ENCODE results near the gene BBC3.
"Not testable (repeated sequence)": the region's sequence is repeated elsewhere in the genome, so short reads cannot be mapped to it uniquely, and the experiment has no call there.

Gene BBC3

GRCh38 chr19:47230921-47231214 lies at the start of gene BBC3:
Gene BBC3, minus strand, starts transcription at chr19:47231199. Its CDS starts 2,768 bp downstream, at chr19:47228431.
- no peak for DNase-seq (ENCODE audit: low read depth)

GRCh38 chr19:47280183-47280797 lies 49.3 kb upstream of the BBC3 start:
- DNase-seq (ENCODE audit: low read depth), result peak; percentile 44

- not testable (repeated sequence) for DNase-seq (ENCODE audit: low read depth)
These were observed 45.5 kb upstream of the BBC3 start for GRCh38 chr19:47276513-47276912.

- DNase-seq (ENCODE audit: low read depth), result no peak
These were observed 44.9 kb upstream of the BBC3 start for GRCh38 chr19:47275791-47276461.

- peak; percentile 8 for DNase-seq (ENCODE audit: low read depth)
These were observed 44.1 kb upstream of the BBC3 start for GRCh38 chr19:47274891-47275761.

GRCh38 chr19:47274071-47274890 lies 43.3 kb upstream of the BBC3 start, which contains the start of gene INAFM1:
Gene INAFM1, plus strand, starts transcription at chr19:47274885. Its CDS starts 35 bp downstream, at chr19:47274920.
- DNase-seq (ENCODE audit: low read depth), result peak; percentile 100

- DNase-seq (ENCODE audit: low read depth), result peak; percentile 85
These were observed 42.5 kb upstream of the BBC3 start for GRCh38 chr19:47273313-47274070.

- peak; percentile 39 for DNase-seq (ENCODE audit: low read depth)
These were observed 41.7 kb upstream of the BBC3 start for GRCh38 chr19:47272448-47273312.

- DNase-seq (ENCODE audit: low read depth), result no peak
These were observed 41.0 kb upstream of the BBC3 start for GRCh38 chr19:47271949-47272348.

- DNase-seq (ENCODE audit: low read depth), result no peak
These were observed 39.4 kb upstream of the BBC3 start for GRCh38 chr19:47270408-47270807.

GRCh38 chr19:47269596-47269995 lies 38.6 kb upstream of the BBC3 start:
- no peak for DNase-seq (ENCODE audit: low read depth)

GRCh38 chr19:47268028-47268427 lies 37.0 kb upstream of the BBC3 start:
- no peak for DNase-seq (ENCODE audit: low read depth)

- DNase-seq (ENCODE audit: low read depth), result no peak
These were observed 36.4 kb upstream of the BBC3 start for GRCh38 chr19:47267350-47267759.

- DNase-seq (ENCODE audit: low read depth), result no peak
These were observed 35.5 kb upstream of the BBC3 start for GRCh38 chr19:47266401-47266941.

- DNase-seq (ENCODE audit: low read depth), result no peak
These were observed 33.6 kb upstream of the BBC3 start for GRCh38 chr19:47264629-47265028.

GRCh38 chr19:47261946-47262793 lies 31.2 kb upstream of the BBC3 start:
- DNase-seq (ENCODE audit: low read depth), result not testable (repeated sequence)

GRCh38 chr19:47260476-47260875 lies 29.5 kb upstream of the BBC3 start:
- no peak for DNase-seq (ENCODE audit: low read depth)

- no peak for DNase-seq (ENCODE audit: low read depth)
These were observed 28.0 kb upstream of the BBC3 start for GRCh38 chr19:47258895-47259555.

Measured in activated T-cell treated with anti-CD3 and anti-CD28 coated beads for 1 hour (primary cell).